CD14-positive monocyte (primary cell): ENCODE measurements around the gene FAM81A. TPM values are rescaled to one million over a fixed set of nuclear protein-coding genes. Genes with fewer than 3 reads are reported as not detected.
A peak's percentile ranks its signal among the peaks of the same experiment; 100 is the strongest.

ENCODE experiments used
- DNase-seq, 3 donors: peaks; one replicate each; pipeline ENCODE4 v3.0.0-alpha.2; 2011 to 2022
- H2AFZ ChIP-seq: 2 replicates; pipeline ENCODE4 v1.6.0; 2012; ENCODE audit warnings: mild to moderate bottlenecking, low read depth, low read length, inconsistent platforms; ENCODE audit not compliant: insufficient read depth, poor library complexity, severe bottlenecking
- H3K27ac ChIP-seq, 2 donors: 1 replicate in 1 of 2; 2 replicates in 1 of 2; pipeline ENCODE4 v1.5.1; 2012 to 2013; ENCODE audit warnings: low read length in 2 of 2, control low read depth in 1 of 2, inconsistent platforms in 1 of 2, low read depth in 1 of 2, mild to moderate bottlenecking in 1 of 2
- H3K27me3 ChIP-seq, 2 donors: one replicate each; pipeline versions ENCODE4 v1.6.0 to v1.6.1; 2011 to 2013; ENCODE audit warnings: low read length in 2 of 2; ENCODE audit not compliant: control insufficient read depth in 2 of 2, insufficient read depth in 2 of 2
- H3K36me3 ChIP-seq, 2 donors: replicated peaks in 1 of 2; 1 replicate in 1 of 2; 2 replicates in 1 of 2; pipeline versions ENCODE4 v1.5.1 to v1.6.1; 2012 to 2013; ENCODE audit warnings: low read length in 2 of 2, control low read depth in 1 of 2, inconsistent platforms in 1 of 2, mild to moderate bottlenecking in 1 of 2; ENCODE audit not compliant: insufficient read depth in 2 of 2, control insufficient read depth in 1 of 2
- H3K4me1 ChIP-seq, 2 donors: 1 replicate in 1 of 2; 2 replicates in 1 of 2; pipeline versions ENCODE4 v1.5.1 to v1.6.1; 2012 to 2013; ENCODE audit warnings: low read length in 2 of 2, control low read depth in 1 of 2, inconsistent platforms in 1 of 2, mild to moderate bottlenecking in 1 of 2, moderate library complexity in 1 of 2; ENCODE audit not compliant: insufficient read depth in 2 of 2, control insufficient read depth in 1 of 2
- H3K4me2 ChIP-seq: replicated peaks from 2 replicates; pipeline ENCODE3; 2012; ENCODE audit warnings: low read length, moderate library complexity, mild to moderate bottlenecking; ENCODE audit not compliant: poor library complexity, severe bottlenecking; ENCODE audit errors: extremely low read depth
- H3K4me3 ChIP-seq, 3 experiments: fragments of 200-600 bp in 1 of 3; sonication (generic) in 1 of 3; replicated peaks in 1 of 3; 1 replicate in 2 of 3; 2 replicates in 1 of 3; pipeline ENCODE4 v1.5.1; 2011 to 2013; ENCODE audit warnings: low read length in 3 of 3, mild to moderate bottlenecking in 3 of 3, control low read depth in 2 of 3, low read depth in 2 of 3, inconsistent platforms in 1 of 3, moderate library complexity in 1 of 3
- H3K79me2 ChIP-seq: 2 replicates; pipeline ENCODE4 v1.6.0; 2012; ENCODE audit warnings: mild to moderate bottlenecking, control low read depth, inconsistent platforms, low read length, moderate library complexity; ENCODE audit not compliant: insufficient read depth
- H3K9ac ChIP-seq: 2 replicates; pipeline ENCODE4 v1.6.0; 2017; ENCODE audit warnings: low read length, mild to moderate bottlenecking; ENCODE audit not compliant: insufficient read depth, poor library complexity, severe bottlenecking
- H3K9me3 ChIP-seq, 2 donors: replicated peaks in 1 of 2; 1 replicate in 1 of 2; 2 replicates in 1 of 2; pipeline versions ENCODE4 v1.5.1 to v1.6.1; 2012 to 2013; ENCODE audit warnings: low read length in 2 of 2, control low read depth in 1 of 2; ENCODE audit not compliant: control insufficient read depth in 1 of 2, insufficient read depth in 1 of 2
- H4K20me1 ChIP-seq: 2 replicates; pipeline ENCODE4 v1.6.0; 2012; ENCODE audit warnings: mild to moderate bottlenecking, low read length, control low read depth, moderate library complexity; ENCODE audit not compliant: insufficient read depth
- H3K27ac Mint-ChIP-seq, 7 donors: one replicate each; pipeline ENCODE4 v1.8.0; 2020; ENCODE audit warnings: mild to moderate bottlenecking in 7 of 7, mixed read lengths in 7 of 7, moderate library complexity in 6 of 7, inconsistent platforms in 2 of 7
- H3K27me3 Mint-ChIP-seq, 3 donors: one replicate each; pipeline ENCODE4 v1.8.0; 2021 to 2022; ENCODE audit warnings: low read depth in 3 of 3, mild to moderate bottlenecking in 3 of 3, mixed read lengths in 3 of 3, moderate library complexity in 3 of 3, inconsistent platforms in 1 of 3
- H3K36me3 Mint-ChIP-seq, 2 donors: one replicate each; pipeline ENCODE4 v1.8.0; 2020; ENCODE audit warnings: mixed read lengths in 2 of 2, inconsistent platforms in 1 of 2, mild to moderate bottlenecking in 1 of 2
- H3K4me1 Mint-ChIP-seq: one replicate; pipeline ENCODE4 v1.8.0; 2020; ENCODE audit warnings: mild to moderate bottlenecking, mixed read lengths
- H3K4me3 Mint-ChIP-seq, 2 donors: one replicate each; pipeline ENCODE4 v1.8.0; 2020; ENCODE audit warnings: mild to moderate bottlenecking in 2 of 2, mixed read lengths in 2 of 2, moderate library complexity in 1 of 2
- H3K9me3 Mint-ChIP-seq, 7 donors: one replicate each; pipeline ENCODE4 v1.8.0; 2020 to 2022; ENCODE audit warnings: mixed read lengths in 7 of 7, mild to moderate bottlenecking in 6 of 7, moderate library complexity in 6 of 7, inconsistent platforms in 2 of 7
- WGBS: methylation state at CpG from one replicate; pipeline ENCODE4 v1.1.5; 2013; ENCODE audit warnings: missing lambda C conversion rate; ENCODE audit not compliant: insufficient coverage; 5-methylcytosine and 5-hydroxymethylcytosine counted together
- intact Hi-C, 2 donors: fragments of 100-400 bp; cut with micrococcal nuclease; formaldehyde crosslinking; loops; one replicate each; pipeline versions ENCODE4 v1.15.0 to v1.15.1; 2023
- polyA plus RNA-seq, 3 donors: library from polyadenylated mRNA; depleted of rRNA in 1 of 3; unstranded in 2 of 3; stranded (reverse) in 1 of 3; fragments of 300-500 nt in 2 of 3; fragments of >200 nt in 1 of 3; fragmentation: Illumina TruSeq in 2 of 3; gene quantifications; 1 replicate in 2 of 3; 2 replicates in 1 of 3; pipeline ENCODE4 v1.2.3, GENCODE V29; 2012 to 2021
- TF ChIP-seq, protein P1 (sequence below): fragments of 200-600 bp; IDR thresholded peaks from one replicate; pipeline ENCODE4 v1.8.0; 2022; ENCODE audit warnings: antibody characterized with exemption, mild to moderate bottlenecking

Gene FAM81A
- polyA plus RNA-seq, 3 donors, result 0.40 to 0.66 TPM; not detected in 1

DNA sequence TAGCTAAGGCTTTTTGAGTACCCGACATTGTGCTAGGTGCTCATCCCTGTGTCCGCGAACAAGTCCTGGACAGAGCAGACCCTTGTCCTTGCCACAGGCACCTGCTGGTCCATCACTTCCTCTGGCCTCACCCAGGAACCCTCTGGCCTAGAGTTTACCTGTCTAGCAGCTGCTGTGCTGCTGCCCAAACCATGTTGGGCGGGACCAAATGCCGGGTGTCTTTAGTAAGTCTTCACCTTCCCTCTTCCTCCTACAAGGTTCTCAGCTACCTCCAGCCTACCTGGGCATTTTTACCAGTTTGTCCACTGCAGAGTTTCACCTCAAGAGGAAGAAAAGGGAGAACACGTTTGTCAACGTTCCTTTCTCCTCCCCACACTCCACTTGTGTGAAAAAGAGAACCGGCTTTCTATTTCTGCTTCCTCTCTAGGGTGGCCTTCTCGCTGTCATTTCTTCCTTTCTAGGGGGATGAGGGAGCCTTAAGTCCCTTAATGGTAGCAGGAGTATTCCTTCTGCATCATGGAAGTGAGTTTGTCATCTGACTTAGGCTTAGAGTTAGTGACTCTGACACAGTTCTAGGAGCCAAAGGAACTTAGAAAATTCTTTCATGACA, 93.2 kb downstream of the FAM81A start:
- intact Hi-C loops, result no loop called here
- Mint-ChIP-seq H3K27ac (peak overlapping the region in 6 of 7 donors; percentile 41 to 86 (median 76)), H3K4me3 (peak overlapping the region; percentile 49 to 57), H3K9me3 (no peaks in the 10 kb centered on the region), H3K27me3 (peaks cover 2 to 4% (median 2%) of the 10 kb centered on the region in 3 donors), H3K4me1 (peaks cover 29% of the 10 kb centered on the region), H3K36me3 (no peaks in the 10 kb centered on the region)
- no peaks in the 10 kb centered on the region for H4K20me1 ChIP-seq
- TF ChIP-seq, protein P1, sequence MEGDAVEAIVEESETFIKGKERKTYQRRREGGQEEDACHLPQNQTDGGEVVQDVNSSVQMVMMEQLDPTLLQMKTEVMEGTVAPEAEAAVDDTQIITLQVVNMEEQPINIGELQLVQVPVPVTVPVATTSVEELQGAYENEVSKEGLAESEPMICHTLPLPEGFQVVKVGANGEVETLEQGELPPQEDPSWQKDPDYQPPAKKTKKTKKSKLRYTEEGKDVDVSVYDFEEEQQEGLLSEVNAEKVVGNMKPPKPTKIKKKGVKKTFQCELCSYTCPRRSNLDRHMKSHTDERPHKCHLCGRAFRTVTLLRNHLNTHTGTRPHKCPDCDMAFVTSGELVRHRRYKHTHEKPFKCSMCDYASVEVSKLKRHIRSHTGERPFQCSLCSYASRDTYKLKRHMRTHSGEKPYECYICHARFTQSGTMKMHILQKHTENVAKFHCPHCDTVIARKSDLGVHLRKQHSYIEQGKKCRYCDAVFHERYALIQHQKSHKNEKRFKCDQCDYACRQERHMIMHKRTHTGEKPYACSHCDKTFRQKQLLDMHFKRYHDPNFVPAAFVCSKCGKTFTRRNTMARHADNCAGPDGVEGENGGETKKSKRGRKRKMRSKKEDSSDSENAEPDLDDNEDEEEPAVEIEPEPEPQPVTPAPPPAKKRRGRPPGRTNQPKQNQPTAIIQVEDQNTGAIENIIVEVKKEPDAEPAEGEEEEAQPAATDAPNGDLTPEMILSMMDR, result no peak
- peak overlapping the region; percentile 18 for H3K4me2 ChIP-seq
- no peaks in the 10 kb centered on the region for H3K36me3 ChIP-seq
- peak overlapping the region; percentile 7 to 39 for H3K27ac ChIP-seq
- DNase-seq, result peak in 2 of 3 donors; percentile 32 to 34
- H2AFZ ChIP-seq, result peak overlapping the region; percentile 9
- no peaks in the 10 kb centered on the region for H3K9me3 ChIP-seq
- 80% methylated on average over 5 of the region's 9 CpGs for WGBS
- H3K27me3 ChIP-seq, result no peaks in the 10 kb centered on the region
- H3K79me2 ChIP-seq, result no peaks in the 10 kb centered on the region
- no peak overlapping the region for H3K9ac ChIP-seq
- H3K4me1 ChIP-seq, result peaks cover 24 to 28% of the 10 kb centered on the region in 2 donors
- H3K4me3 ChIP-seq, result peak overlapping the region in 1 of 3 experiments; percentile 0

DNA sequence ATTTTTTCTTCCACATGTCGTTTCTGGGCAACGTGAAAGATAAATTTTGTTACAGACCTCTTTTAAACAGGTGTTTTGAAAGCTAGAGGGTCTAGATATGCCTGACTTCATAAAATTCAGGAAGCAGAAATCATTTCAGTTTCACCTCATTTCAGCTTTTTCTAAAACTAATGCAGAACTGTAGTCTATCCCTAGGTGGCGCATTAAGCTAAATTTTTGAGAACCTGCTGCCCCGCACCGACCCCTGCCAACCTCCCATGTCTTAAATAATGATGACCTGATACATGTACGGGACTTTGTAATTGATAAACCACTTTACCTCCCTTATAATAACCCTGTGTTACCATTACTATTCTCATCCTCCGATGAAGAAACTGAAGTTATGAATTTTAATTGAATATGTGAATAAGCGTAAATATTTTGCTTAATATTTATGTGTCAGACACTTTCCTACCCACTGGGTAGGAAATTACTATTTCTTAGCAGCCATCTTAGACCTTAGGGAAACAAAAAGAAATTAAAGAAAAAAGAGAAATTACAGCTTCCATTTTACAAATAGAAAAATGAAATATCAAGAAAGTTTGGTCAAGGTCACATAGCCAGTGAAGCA, 94.9 kb downstream of the FAM81A start:
- Mint-ChIP-seq H3K9me3 (no peaks in the 10 kb centered on the region), H3K4me1 (peaks cover 29% of the 10 kb centered on the region), H3K27ac (peak overlapping the region in 2 of 7 donors; percentile 32 to 54), H3K4me3 (no peak overlapping the region), H3K27me3 (peaks cover 2 to 6% (median 3%) of the 10 kb centered on the region in 3 donors), H3K36me3 (no peaks in the 10 kb centered on the region)
- H2AFZ ChIP-seq, result no peak overlapping the region
- no peaks in the 10 kb centered on the region for H3K9me3 ChIP-seq
- no peaks in the 10 kb centered on the region for H4K20me1 ChIP-seq
- no peaks in the 10 kb centered on the region for H3K36me3 ChIP-seq
- H3K4me3 ChIP-seq, result no peak overlapping the region
- intact Hi-C loops, result no loop called here
- peak in 2 of 3 donors; percentile 55 for DNase-seq
- H3K27ac ChIP-seq, result no peak overlapping the region
- no peaks in the 10 kb centered on the region for H3K79me2 ChIP-seq
- H3K4me2 ChIP-seq, result no peak overlapping the region
- H3K27me3 ChIP-seq, result no peaks in the 10 kb centered on the region
- TF ChIP-seq, protein P1, result peak; percentile 84
- H3K9ac ChIP-seq, result no peak overlapping the region
- whole genome bisulfite sequencing, result no CpG with 5 or more reads among the region's 8 CpGs
- peaks cover 24 to 28% of the 10 kb centered on the region in 2 donors for H3K4me1 ChIP-seq
